C4-2B (cell line): ENCODE measurements around the gene ERBB3.
A peak's percentile ranks its signal among the peaks of the same experiment; 100 is the strongest.

Experiments used
- H3K27ac ChIP-seq: fragments of 450-650 bp; 2 replicates; pipeline ENCODE4 v1.5.1; 2017
- CTCF ChIP-seq: fragments of 450-650 bp; conservative IDR thresholded peaks from 2 replicates; pipeline ENCODE4 v1.5.1; 2017; ENCODE audit warnings: mild to moderate bottlenecking
- ZFX ChIP-seq: fragments of 450-650 bp; IDR thresholded peaks from 2 replicates; pipeline ENCODE4 v1.6.1; 2017

ERBB3 gene

GRCh38 chr12:56129206-56129941 lies 49.4 kb downstream of the ERBB3 start:
- H3K27ac ChIP-seq: peak overlapping the region; percentile 81
- TF ChIP-seq ZFX (no peak), CTCF (no peak)

GRCh38 chr12:56129942-56130495 lies 50.1 kb downstream of the ERBB3 start:
- TF ChIP-seq ZFX (no peak), CTCF (no peak)
- H3K27ac ChIP-seq: no peak overlapping the region

- TF ChIP-seq CTCF (no peak), ZFX (no peak)
- no peak overlapping the region for H3K27ac ChIP-seq
These were observed 50.9 kb downstream of the ERBB3 start for GRCh38 chr12:56130876-56131275.

- no peak overlapping the region for H3K27ac ChIP-seq
- no peak for TF ChIP-seq ZFX
- no peak for TF ChIP-seq CTCF
These were observed 54.9 kb downstream of the ERBB3 start for GRCh38 chr12:56134897-56135296.

GRCh38 chr12:56137853-56138571 lies 58.0 kb downstream of the ERBB3 start:
- TF ChIP-seq ZFX (no peak), CTCF (no peak)
- H3K27ac ChIP-seq: no peak overlapping the region

GRCh38 chr12:56141946-56142784 lies 62.2 kb downstream of the ERBB3 start:
- no peak for TF ChIP-seq ZFX
- TF ChIP-seq CTCF: no peak
- no peak overlapping the region for H3K27ac ChIP-seq
